Prostate gland (tissue), 2 donors: ENCODE data around the gene SEMA7A. TPM values are rescaled to one million over a fixed set of nuclear protein-coding genes. Genes with fewer than 3 reads are reported as not detected.

Source experiments
- DNase-seq: peaks from one replicate; pipeline ENCODE4 v3.0.0-alpha.2; 2019; ENCODE audit warnings: low spot score
- H3K27ac ChIP-seq, 2 donors: fragments of 200-600 bp; sonication (generic); 2 replicates each; pipeline ENCODE4 v1.5.1; 2017 to 2019
- H3K27me3 ChIP-seq: fragments of 200-600 bp; sonication (generic); replicated peaks from 2 replicates; pipeline ENCODE4 v1.5.1; 2019; ENCODE audit not compliant: insufficient read depth
- H3K36me3 ChIP-seq, 2 donors: fragments of 200-600 bp; sonication (generic); 1 replicate in 1 of 2; 2 replicates in 1 of 2; pipeline versions ENCODE4 v1.5.1 to v1.8.1; 2017 to 2019
- H3K4me1 ChIP-seq: fragments of 200-600 bp; sonication (generic); replicated peaks from 2 replicates; pipeline ENCODE4 v1.5.1; 2019
- H3K4me3 ChIP-seq, 2 donors: fragments of 200-600 bp; sonication (generic); 2 replicates each; pipeline ENCODE4 v1.5.1; 2017 to 2019
- H3K9me3 ChIP-seq: fragments of 200-600 bp; sonication (generic); 2 replicates; pipeline ENCODE4 v1.5.1; 2017
- POLR2A ChIP-seq: fragments of 450-650 bp; IDR thresholded peaks from one replicate; pipeline ENCODE4 v1.6.1; 2016; ENCODE audit warnings: antibody characterized with exemption, mild to moderate bottlenecking
- POLR2AphosphoS5 ChIP-seq: sonication (generic); formaldehyde crosslinking; IDR thresholded peaks from one replicate; pipeline ENCODE4 v1.6.1; 2017; ENCODE audit warnings: antibody characterized with exemption
- WGBS: methylation state at CpG from one replicate; pipeline ENCODE4 v1.1.5; 2018; 5-methylcytosine and 5-hydroxymethylcytosine counted together
- intact Hi-C: fragments of 100-400 bp; cut with DNase I; formaldehyde crosslinking; loops from one replicate; pipeline ENCODE4 v1.14.2; 2022
- total RNA-seq, 2 donors: library from RNA; depleted of rRNA; stranded (reverse); fragments of >200 nt; gene quantifications; one replicate each; pipeline ENCODE4 v1.1.0, GENCODE V29; 2016
- TF ChIP-seq, protein P1 (sequence below), 4 experiments: fragments of 200-600 bp in 2 of 4; fragments of 450-650 bp in 2 of 4; sonication (generic) in 2 of 4; IDR thresholded peaks; 1 replicate in 3 of 4; 2 replicates in 1 of 4; pipeline ENCODE4 v1.5.1; 2016 to 2019; ENCODE audit warnings: antibody characterized with exemption in 4 of 4, mild to moderate bottlenecking in 2 of 4, moderate library complexity in 2 of 4

The SEMA7A gene
- total RNA-seq, 2 donors from 2014 or later = 1.3 to 171 TPM

DNA sequence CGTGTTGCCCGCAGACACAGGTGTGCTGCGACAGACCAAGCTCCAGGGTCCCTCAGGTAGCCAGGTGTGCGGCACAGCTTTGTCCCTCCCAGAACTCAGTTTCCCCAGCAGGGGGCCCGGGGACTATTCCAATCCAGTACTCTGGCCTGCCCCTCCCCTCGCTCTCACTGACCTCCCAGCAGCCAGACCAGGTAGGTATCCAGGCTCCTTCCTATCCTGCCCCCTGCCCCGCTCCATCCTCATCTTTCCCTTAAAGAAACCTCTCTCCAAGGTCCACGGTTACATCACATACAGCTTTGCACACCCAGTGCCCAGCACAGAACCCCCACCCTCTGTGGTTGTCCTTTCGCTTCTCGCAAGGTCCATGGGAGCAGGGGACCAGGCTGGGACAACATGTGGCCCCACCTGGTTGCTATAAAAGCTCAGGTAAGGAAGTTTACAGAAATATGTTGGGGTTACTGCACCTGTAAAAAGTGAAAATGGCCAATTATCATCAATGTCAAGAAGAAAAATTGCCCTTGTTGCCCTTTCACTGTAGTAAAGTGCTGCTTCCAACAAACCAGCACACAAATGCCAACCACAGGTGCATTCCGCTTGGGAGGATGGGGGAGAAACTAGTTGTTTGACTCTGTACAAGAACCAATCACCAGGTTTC, 59.0 kb downstream of the SEMA7A start:
- Histone ChIP-seq H3K27ac (no peak overlapping the region), H3K4me1 (no peaks in the 10 kb centered on the region), H3K9me3 (no peaks in the 10 kb centered on the region), H3K4me3 (peak overlapping the region in 1 of 2 donors; percentile 46), H3K27me3 (no peaks in the 10 kb centered on the region), H3K36me3 (no peaks in the 10 kb centered on the region)
- no peak for TF ChIP-seq POLR2AphosphoS5
- TF ChIP-seq POLR2A = no peak
- TF ChIP-seq, protein P1, sequence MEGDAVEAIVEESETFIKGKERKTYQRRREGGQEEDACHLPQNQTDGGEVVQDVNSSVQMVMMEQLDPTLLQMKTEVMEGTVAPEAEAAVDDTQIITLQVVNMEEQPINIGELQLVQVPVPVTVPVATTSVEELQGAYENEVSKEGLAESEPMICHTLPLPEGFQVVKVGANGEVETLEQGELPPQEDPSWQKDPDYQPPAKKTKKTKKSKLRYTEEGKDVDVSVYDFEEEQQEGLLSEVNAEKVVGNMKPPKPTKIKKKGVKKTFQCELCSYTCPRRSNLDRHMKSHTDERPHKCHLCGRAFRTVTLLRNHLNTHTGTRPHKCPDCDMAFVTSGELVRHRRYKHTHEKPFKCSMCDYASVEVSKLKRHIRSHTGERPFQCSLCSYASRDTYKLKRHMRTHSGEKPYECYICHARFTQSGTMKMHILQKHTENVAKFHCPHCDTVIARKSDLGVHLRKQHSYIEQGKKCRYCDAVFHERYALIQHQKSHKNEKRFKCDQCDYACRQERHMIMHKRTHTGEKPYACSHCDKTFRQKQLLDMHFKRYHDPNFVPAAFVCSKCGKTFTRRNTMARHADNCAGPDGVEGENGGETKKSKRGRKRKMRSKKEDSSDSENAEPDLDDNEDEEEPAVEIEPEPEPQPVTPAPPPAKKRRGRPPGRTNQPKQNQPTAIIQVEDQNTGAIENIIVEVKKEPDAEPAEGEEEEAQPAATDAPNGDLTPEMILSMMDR (IDR thresholded peaks at IDR 0.05) = no peak
- no peak for DNase-seq
- intact Hi-C loops = loop anchor here (5.0 to 10.0 kb wide), 5 partner anchors 113 to 580 kb away; partner anchors contain the start of gene RPP25
- WGBS = 15% methylated on average over 11 of the region's 11 CpGs

DNA sequence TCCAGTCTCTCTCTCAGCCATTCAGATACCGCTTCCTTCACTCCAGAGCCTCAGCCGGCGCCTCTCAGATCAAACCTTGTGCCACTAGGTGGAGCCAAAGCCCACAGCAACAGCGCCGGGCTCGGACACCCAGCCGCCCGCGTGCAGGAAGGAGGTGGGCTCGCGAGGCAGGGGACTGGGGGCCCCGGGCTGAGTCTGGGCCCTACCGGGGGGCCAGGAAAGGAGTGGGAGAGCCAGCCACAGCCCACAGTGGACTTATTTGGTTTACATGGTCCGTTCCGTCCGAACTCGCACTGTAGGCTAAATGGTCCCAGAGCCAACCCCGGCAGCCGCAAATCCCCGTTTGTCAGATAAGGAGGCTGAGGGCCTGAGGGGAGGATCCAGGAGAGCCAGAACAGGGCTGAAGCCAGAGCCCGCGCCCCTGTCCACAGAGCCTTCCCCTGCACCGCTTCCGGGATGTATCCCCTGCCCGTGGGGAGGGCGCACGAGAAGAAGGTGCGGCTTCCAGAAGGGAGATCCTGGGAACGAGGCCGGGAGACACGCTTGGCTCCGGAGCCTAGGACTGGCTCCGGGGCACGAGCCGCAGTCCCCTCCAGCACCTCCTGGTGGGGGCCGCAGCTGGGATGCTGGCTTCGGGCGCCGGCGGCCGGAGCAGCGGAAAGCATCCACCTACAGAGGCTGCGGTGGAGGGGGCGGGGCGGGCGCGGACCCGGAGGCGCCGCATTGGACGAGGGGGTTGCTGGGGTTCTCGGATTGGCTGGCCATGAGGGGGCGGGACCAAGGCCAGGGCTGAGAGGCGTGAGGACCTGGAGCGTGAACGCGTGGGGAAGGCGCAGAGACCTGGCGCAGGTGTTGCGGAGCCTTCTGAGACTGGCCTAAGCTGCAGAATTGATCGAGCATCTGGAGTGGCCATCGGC, 59.8 kb downstream of the SEMA7A start:
- intact Hi-C loops = loop anchor here (2.0 to 10.0 kb wide), 6 partner anchors 65 to 581 kb away; partner anchors contain the start of gene RPP25
- H3K27me3 ChIP-seq = no peaks in the 10 kb centered on the region
- WGBS = 1% methylated on average over 61 of the region's 62 CpGs
- peak overlapping the region in 1 of 2 donors; percentile 7 for H3K27ac ChIP-seq
- H3K4me1 ChIP-seq = no peaks in the 10 kb centered on the region
- peak; percentile 93 for DNase-seq
- TF ChIP-seq POLR2AphosphoS5 (peak; percentile 30), POLR2A (no peak)
- TF ChIP-seq, protein P1 (IDR thresholded peaks at IDR 0.05) = peak; percentile 59 to 90 (median 80)
- peak overlapping the region; percentile 43 to 46 for H3K4me3 ChIP-seq
- H3K9me3 ChIP-seq = no peaks in the 10 kb centered on the region
- no peaks in the 10 kb centered on the region for H3K36me3 ChIP-seq

DNA sequence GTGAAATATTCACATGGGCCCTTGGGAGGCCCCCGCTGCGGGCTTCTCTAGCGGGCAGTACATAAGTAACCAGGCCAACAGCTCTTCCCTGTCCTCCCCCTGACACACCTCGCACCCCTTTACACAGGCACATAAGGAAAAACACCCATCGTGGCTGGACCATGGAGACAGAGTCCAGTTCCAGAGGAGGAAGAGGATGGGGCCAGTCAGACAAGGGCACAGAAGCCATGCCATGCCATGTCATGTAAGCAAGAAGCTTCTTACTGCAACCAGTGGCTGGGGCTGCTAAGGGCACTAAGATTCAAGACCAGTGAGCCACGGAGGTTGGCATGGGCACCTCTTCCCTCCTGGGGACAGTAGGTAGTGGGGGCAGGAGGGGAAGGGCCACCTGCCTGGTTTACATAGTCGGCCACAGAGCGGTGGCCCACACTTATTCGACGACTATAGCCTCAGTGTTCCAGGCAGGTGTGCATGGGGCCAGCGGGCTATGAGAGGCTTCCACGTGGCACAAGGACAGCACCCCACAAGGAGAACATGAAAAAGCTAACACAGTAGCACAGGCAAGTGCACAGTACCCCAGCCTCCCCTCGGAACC, 60.6 kb downstream of the SEMA7A start:
- DNase-seq = no peak
- WGBS = 66% methylated on average over 12 of the region's 13 CpGs
- no peak overlapping the region for H3K27ac ChIP-seq
- no peaks in the 10 kb centered on the region for H3K9me3 ChIP-seq
- H3K27me3 ChIP-seq = no peaks in the 10 kb centered on the region
- intact Hi-C loops = loop anchor here (2.0 to 10.0 kb wide), 6 partner anchors 66 to 582 kb away; partner anchors contain the start of gene RPP25
- H3K4me3 ChIP-seq = no peak overlapping the region
- H3K4me1 ChIP-seq = no peaks in the 10 kb centered on the region
- no peaks in the 10 kb centered on the region for H3K36me3 ChIP-seq
- TF ChIP-seq, protein P1 (IDR thresholded peaks at IDR 0.05) = no peak
- TF ChIP-seq POLR2AphosphoS5 = no peak
- TF ChIP-seq POLR2A = no peak

DNA sequence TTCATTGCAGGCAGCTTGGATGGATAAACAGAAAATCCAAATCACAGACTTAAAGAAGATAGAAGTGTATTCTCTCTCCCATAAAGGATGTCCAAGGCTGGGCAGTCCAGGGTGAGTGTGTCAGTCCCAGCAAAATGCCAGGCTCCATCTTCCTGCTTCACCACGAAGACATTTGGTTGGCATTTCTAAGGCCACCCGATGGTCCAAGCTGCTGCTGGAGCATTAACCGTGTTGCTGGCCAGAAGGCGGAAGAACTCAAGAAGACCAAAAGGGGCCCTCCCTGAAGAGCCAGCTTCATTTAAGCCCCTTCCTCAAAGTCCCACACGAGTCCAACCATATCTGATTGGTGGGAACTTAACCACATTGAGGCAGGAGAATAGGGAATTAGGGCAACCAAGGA, 63.3 kb downstream of the SEMA7A start:
- intact Hi-C loops = loop anchor here (5.0 to 10.0 kb wide), 5 partner anchors 117 to 584 kb away; partner anchors contain the start of gene RPP25
- 77% methylated on average over 5 of the region's 5 CpGs for WGBS
- no peak for DNase-seq

More for the DNA sequence above, 63.3 kb downstream of the SEMA7A start:
- no peaks in the 10 kb centered on the region for H3K27me3 ChIP-seq
- H3K36me3 ChIP-seq = no peaks in the 10 kb centered on the region
- TF ChIP-seq POLR2AphosphoS5 (no peak), POLR2A (no peak)
- TF ChIP-seq, protein P1 (IDR thresholded peaks at IDR 0.05) = no peak
- no peak overlapping the region for H3K4me3 ChIP-seq
- no peak overlapping the region for H3K27ac ChIP-seq
- H3K9me3 ChIP-seq = no peaks in the 10 kb centered on the region
- no peaks in the 10 kb centered on the region for H3K4me1 ChIP-seq
